Astrocyte (in vitro differentiated cells and primary cell): ENCODE data around the gene RBSN. TPM values are rescaled to one million over a fixed set of nuclear protein-coding genes. Genes with fewer than 3 reads are reported as not detected.

ENCODE experiments used
- DNase-seq: peaks from one replicate; pipeline ENCODE4 v3.0.0-alpha.2; 2010; ENCODE audit warnings: low read depth
- FAIRE-seq: peaks from 2 replicates; lab custom pipeline; 2011; peaks lifted over from hg19 to GRCh38; lab: Jason Lieb, UNC
- H2AFZ ChIP-seq: 2 replicates; pipeline ENCODE4 v1.6.0; 2012; ENCODE audit warnings: low read depth, low read length, inconsistent platforms
- H3K27ac ChIP-seq: 2 replicates; pipeline ENCODE4 v1.5.1; 2011; ENCODE audit warnings: low read depth, low read length, inconsistent platforms
- H3K27me3 ChIP-seq: 2 replicates; pipeline ENCODE4 v1.6.0; 2011; ENCODE audit warnings: low read length, inconsistent platforms; ENCODE audit not compliant: insufficient read depth
- H3K36me3 ChIP-seq: 2 replicates; pipeline ENCODE4 v1.5.1; 2011; ENCODE audit warnings: low read length, inconsistent platforms; ENCODE audit not compliant: insufficient read depth
- H3K4me1 ChIP-seq: 2 replicates; pipeline ENCODE4 v1.5.1; 2011; ENCODE audit warnings: low read length, inconsistent platforms; ENCODE audit not compliant: insufficient read depth
- H3K4me2 ChIP-seq: 2 replicates; pipeline ENCODE4 v1.6.0; 2012; ENCODE audit warnings: low read length, inconsistent platforms
- H3K4me3 ChIP-seq: 2 replicates; pipeline ENCODE4 v1.5.1; 2011; ENCODE audit warnings: low read depth, mild to moderate bottlenecking, low read length, inconsistent platforms; ENCODE audit not compliant: insufficient read depth
- H3K79me2 ChIP-seq: 2 replicates; pipeline ENCODE4 v1.6.0; 2012; ENCODE audit warnings: mild to moderate bottlenecking, low read length, inconsistent platforms; ENCODE audit not compliant: insufficient read depth
- H3K9ac ChIP-seq: 2 replicates; pipeline ENCODE4 v1.6.0; 2012; ENCODE audit warnings: mild to moderate bottlenecking, low read length, inconsistent platforms
- H3K9me3 ChIP-seq: 2 replicates; pipeline ENCODE4 v1.5.1; 2012; ENCODE audit warnings: low read depth, mild to moderate bottlenecking, low read length, inconsistent platforms; ENCODE audit not compliant: insufficient read depth
- H4K20me1 ChIP-seq: 2 replicates; pipeline ENCODE4 v1.6.0; 2012; ENCODE audit warnings: low read length, inconsistent platforms; ENCODE audit not compliant: insufficient read depth
- H3K27ac Mint-ChIP-seq: one replicate; pipeline ENCODE4 v1.8.0; 2021; ENCODE audit warnings: mild to moderate bottlenecking, mixed read lengths; ENCODE audit not compliant: unreplicated experiment
- H3K27me3 Mint-ChIP-seq: one replicate; pipeline ENCODE4 v1.8.0; 2021; ENCODE audit warnings: low read depth, mixed read lengths; ENCODE audit not compliant: unreplicated experiment
- H3K36me3 Mint-ChIP-seq: one replicate; pipeline ENCODE4 v1.8.0; 2021; ENCODE audit warnings: low read depth, mixed read lengths; ENCODE audit not compliant: unreplicated experiment
- H3K4me1 Mint-ChIP-seq: one replicate; pipeline ENCODE4 v1.8.0; 2021; ENCODE audit warnings: low read depth, mixed read lengths; ENCODE audit not compliant: unreplicated experiment
- H3K4me3 Mint-ChIP-seq: one replicate; pipeline ENCODE4 v1.8.0; 2021; ENCODE audit warnings: mild to moderate bottlenecking, moderate library complexity, mixed read lengths; ENCODE audit not compliant: unreplicated experiment
- H3K9me3 Mint-ChIP-seq: one replicate; pipeline ENCODE4 v1.8.0; 2021; ENCODE audit warnings: mild to moderate bottlenecking, mixed read lengths; ENCODE audit not compliant: unreplicated experiment
- EZH2 ChIP-seq: IDR thresholded peaks from 2 replicates; pipeline ENCODE4 v1.6.1; 2012; ENCODE audit warnings: mild to moderate bottlenecking, low read length, inconsistent platforms; ENCODE audit not compliant: insufficient read depth
- total RNA-seq: library from RNA; stranded (reverse); gene quantifications from 2 replicates; pipeline ENCODE4 v1.2.1, GENCODE V29; 2021
- TF ChIP-seq, protein P1 (sequence below): IDR thresholded peaks from 2 replicates; pipeline ENCODE4 v1.5.1; 2011; ENCODE audit warnings: low read depth, mild to moderate bottlenecking, inconsistent platforms, low read length, moderate library complexity; ENCODE audit not compliant: insufficient read depth

RBSN gene
- total RNA-seq, 1 donor from 2014 or later: 20.3 TPM

DNA sequence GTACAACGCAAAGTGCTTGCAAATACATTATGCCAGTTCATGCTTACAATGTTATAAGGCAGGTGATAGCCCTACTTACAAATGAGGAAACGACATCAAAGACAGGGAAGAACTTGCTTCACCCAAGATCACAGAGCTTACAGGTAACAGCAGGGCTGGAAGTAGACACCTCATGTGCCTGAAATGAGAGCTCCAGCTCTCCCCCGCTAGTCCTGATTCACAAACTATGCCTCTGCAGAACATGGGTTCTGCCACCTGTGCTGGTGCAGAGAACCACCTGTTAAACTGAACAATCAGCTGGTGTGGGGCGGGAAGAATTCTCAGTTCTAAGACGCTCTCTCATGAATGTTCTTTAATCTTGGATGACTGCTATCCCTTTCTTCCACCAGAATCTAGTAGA, 7.4 kb downstream of the RBSN start:
- H3K4me3 ChIP-seq: no peak overlapping the region
- Mint-ChIP-seq H3K4me1 (no peaks in the 10 kb centered on the region), H3K27me3 (no peaks in the 10 kb centered on the region), H3K27ac (no peak overlapping the region), H3K9me3 (no peaks in the 10 kb centered on the region), H3K4me3 (no peak overlapping the region), H3K36me3 (peaks cover 2% of the 10 kb centered on the region)
- DNase-seq (no peak), FAIRE-seq (no peak)
- no peak overlapping the region for H3K9ac ChIP-seq
- no peak overlapping the region for H2AFZ ChIP-seq
- peaks cover 9% of the 10 kb centered on the region for H3K79me2 ChIP-seq
- no peaks in the 10 kb centered on the region for H3K4me1 ChIP-seq
- H4K20me1 ChIP-seq: no peaks in the 10 kb centered on the region
- TF ChIP-seq EZH2: no peak
- TF ChIP-seq, protein P1, sequence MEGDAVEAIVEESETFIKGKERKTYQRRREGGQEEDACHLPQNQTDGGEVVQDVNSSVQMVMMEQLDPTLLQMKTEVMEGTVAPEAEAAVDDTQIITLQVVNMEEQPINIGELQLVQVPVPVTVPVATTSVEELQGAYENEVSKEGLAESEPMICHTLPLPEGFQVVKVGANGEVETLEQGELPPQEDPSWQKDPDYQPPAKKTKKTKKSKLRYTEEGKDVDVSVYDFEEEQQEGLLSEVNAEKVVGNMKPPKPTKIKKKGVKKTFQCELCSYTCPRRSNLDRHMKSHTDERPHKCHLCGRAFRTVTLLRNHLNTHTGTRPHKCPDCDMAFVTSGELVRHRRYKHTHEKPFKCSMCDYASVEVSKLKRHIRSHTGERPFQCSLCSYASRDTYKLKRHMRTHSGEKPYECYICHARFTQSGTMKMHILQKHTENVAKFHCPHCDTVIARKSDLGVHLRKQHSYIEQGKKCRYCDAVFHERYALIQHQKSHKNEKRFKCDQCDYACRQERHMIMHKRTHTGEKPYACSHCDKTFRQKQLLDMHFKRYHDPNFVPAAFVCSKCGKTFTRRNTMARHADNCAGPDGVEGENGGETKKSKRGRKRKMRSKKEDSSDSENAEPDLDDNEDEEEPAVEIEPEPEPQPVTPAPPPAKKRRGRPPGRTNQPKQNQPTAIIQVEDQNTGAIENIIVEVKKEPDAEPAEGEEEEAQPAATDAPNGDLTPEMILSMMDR: no peak
- no peak overlapping the region for H3K27ac ChIP-seq
- no peaks in the 10 kb centered on the region for H3K27me3 ChIP-seq
- no peaks in the 10 kb centered on the region for H3K9me3 ChIP-seq
- H3K36me3 ChIP-seq: peaks cover 32% of the 10 kb centered on the region
- no peak overlapping the region for H3K4me2 ChIP-seq

DNA sequence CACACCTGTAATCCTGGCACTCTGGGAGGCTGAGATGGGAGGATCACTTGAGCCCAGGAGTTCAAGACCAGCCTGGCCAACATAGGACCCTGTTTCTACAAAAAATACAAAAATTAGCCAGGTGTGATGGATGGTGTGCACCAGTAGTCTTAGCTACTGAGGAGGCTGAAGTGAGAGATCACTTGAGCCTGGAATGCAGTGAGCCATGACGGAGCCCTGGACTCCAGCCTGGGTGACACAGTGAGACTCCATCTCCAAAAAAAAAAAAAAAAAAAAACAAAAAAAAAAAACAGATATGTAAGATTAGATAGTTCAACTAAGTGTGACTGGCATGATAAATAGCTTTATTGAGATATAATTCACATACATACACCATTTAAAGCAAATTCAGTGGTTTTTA, 9.7 kb downstream of the RBSN start:
- no peak for TF ChIP-seq EZH2
- TF ChIP-seq, protein P1: no peak
- peaks cover 6% of the 10 kb centered on the region for H3K36me3 Mint-ChIP-seq
- H3K4me3 ChIP-seq: no peak overlapping the region
- no peaks in the 10 kb centered on the region for H3K9me3 Mint-ChIP-seq
- no peak overlapping the region for H3K9ac ChIP-seq
- H3K4me1 ChIP-seq: no peaks in the 10 kb centered on the region
- H3K27ac Mint-ChIP-seq: no peak overlapping the region
- H3K4me2 ChIP-seq: no peak overlapping the region
- no peak for DNase-seq
- H3K9me3 ChIP-seq: no peaks in the 10 kb centered on the region
- H3K27me3 ChIP-seq: no peaks in the 10 kb centered on the region
- no peak overlapping the region for H2AFZ ChIP-seq
- H3K4me1 Mint-ChIP-seq: no peaks in the 10 kb centered on the region
- no peak overlapping the region for H3K4me3 Mint-ChIP-seq
- no peak for FAIRE-seq
- no peak overlapping the region for H3K27ac ChIP-seq
- H3K36me3 ChIP-seq: peaks cover 30% of the 10 kb centered on the region
- no peaks in the 10 kb centered on the region for H3K79me2 ChIP-seq
- H4K20me1 ChIP-seq: no peaks in the 10 kb centered on the region
- no peaks in the 10 kb centered on the region for H3K27me3 Mint-ChIP-seq

DNA sequence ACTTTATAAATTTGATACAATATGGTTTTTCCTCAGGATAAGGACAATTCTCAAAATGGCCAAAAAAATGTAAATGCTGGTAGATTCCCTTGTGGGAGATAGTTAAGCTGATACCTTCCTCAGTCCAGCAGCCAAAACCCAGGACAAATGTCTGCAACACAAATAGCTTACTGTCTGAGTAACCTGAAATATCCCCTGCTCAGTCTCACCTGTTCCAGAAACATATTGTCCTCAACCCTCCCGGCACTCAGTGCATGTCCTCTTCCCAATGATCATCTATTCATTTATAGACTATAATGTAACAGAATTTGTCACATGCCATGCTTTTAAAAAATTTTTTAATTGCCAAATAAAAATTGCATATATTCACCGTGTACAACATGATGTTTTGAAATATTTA, 12.2 kb downstream of the RBSN start:
- Mint-ChIP-seq H3K4me1 (no peaks in the 10 kb centered on the region), H3K27ac (no peak overlapping the region), H3K27me3 (no peaks in the 10 kb centered on the region), H3K9me3 (peaks cover 3% of the 10 kb centered on the region), H3K4me3 (no peak overlapping the region), H3K36me3 (peaks cover 17% of the 10 kb centered on the region)
- FAIRE-seq (no peak), DNase-seq (no peak)
- Histone ChIP-seq H3K27me3 (no peaks in the 10 kb centered on the region), H3K36me3 (peaks cover 37% of the 10 kb centered on the region), H3K27ac (no peak overlapping the region), H3K9me3 (no peaks in the 10 kb centered on the region), H2AFZ (no peak overlapping the region), H3K4me3 (no peak overlapping the region), H4K20me1 (no peaks in the 10 kb centered on the region), H3K4me1 (no peaks in the 10 kb centered on the region), H3K79me2 (no peaks in the 10 kb centered on the region), H3K4me2 (no peak overlapping the region), H3K9ac (no peak overlapping the region)
- TF ChIP-seq EZH2: no peak
- TF ChIP-seq, protein P1: no peak
